SK-MEL-5 (cell line): Measurements from ENCODE around the gene SLC26A5. TPM values are rescaled to one million over a fixed set of nuclear protein-coding genes. Genes with fewer than 3 reads are reported as not detected.
"Not testable (repeated sequence)": the region's sequence is repeated elsewhere in the genome, so short reads cannot be mapped to it uniquely, and the experiment has no call there.

Experiments used
- DNase-seq: peaks from one replicate; pipeline ENCODE4 v3.0.0-alpha.2; 2016; ENCODE audit warnings: low read depth, low spot score
- in situ Hi-C: cut with HindIII; loops from 2 replicates; pipeline ENCODE4 v1.10.0; 2016; ENCODE audit warnings: low sequenced_read_pairs, high pct_unique_total_duplicates, low pct_unique_long_range_greater_than_20kb
- total RNA-seq: library from RNA; depleted of rRNA; stranded (reverse); fragments of >200 nt; shearing (Covaris generic); gene quantifications from 2 replicates; pipeline ENCODE4 v1.2.3, GENCODE V29; 2014

The SLC26A5 gene
- total RNA-seq, 1 experiment from 2014 or later, result not detected

- in situ Hi-C loops, result no loop called here
- no peak for DNase-seq
Measured at GRCh38 chr7:103420857-103421384, 25.1 kb downstream of the SLC26A5 start.

- in situ Hi-C loops, result no loop called here
- DNase-seq, result no peak
Measured at GRCh38 chr7:103418241-103418640, 27.8 kb downstream of the SLC26A5 start.

GRCh38 chr7:103413407-103413806 lies 32.6 kb downstream of the SLC26A5 start:
- in situ Hi-C loops, result no loop called here
- DNase-seq, result no peak

GRCh38 chr7:103412151-103412550 lies 33.9 kb downstream of the SLC26A5 start:
- in situ Hi-C loops, result no loop called here
- no peak for DNase-seq

GRCh38 chr7:103405789-103406613 lies 40.0 kb downstream of the SLC26A5 start:
- DNase-seq, in situ Hi-C loops: not testable (repeated sequence)

GRCh38 chr7:103399687-103400086 lies 46.3 kb downstream of the SLC26A5 start:
- in situ Hi-C loops, DNase-seq: not testable (repeated sequence)

GRCh38 chr7:103398483-103399127 lies 47.4 kb downstream of the SLC26A5 start:
- in situ Hi-C loops, result no loop called here
- no peak for DNase-seq

GRCh38 chr7:103396471-103396870 lies 49.5 kb downstream of the SLC26A5 start:
- DNase-seq, result no peak
- in situ Hi-C loops, result no loop called here

- DNase-seq, result no peak
- in situ Hi-C loops, result no loop called here
Measured at GRCh38 chr7:103395071-103395470, 50.9 kb downstream of the SLC26A5 start.

GRCh38 chr7:103394566-103394965 lies 51.4 kb downstream of the SLC26A5 start:
- no peak for DNase-seq
- in situ Hi-C loops, result no loop called here

- in situ Hi-C loops, result no loop called here
- DNase-seq, result no peak
Measured at GRCh38 chr7:103391976-103392375, 54.0 kb downstream of the SLC26A5 start.

GRCh38 chr7:103391150-103391549 lies 54.9 kb downstream of the SLC26A5 start:
- in situ Hi-C loops, result no loop called here
- no peak for DNase-seq

- no peak for DNase-seq
- in situ Hi-C loops, result no loop called here
Measured at GRCh38 chr7:103389263-103389662, 56.7 kb downstream of the SLC26A5 start.

GRCh38 chr7:103388469-103389140 lies 57.4 kb downstream of the SLC26A5 start:
- in situ Hi-C loops, result no loop called here
- DNase-seq, result no peak

GRCh38 chr7:103387242-103387641 lies 58.8 kb downstream of the SLC26A5 start:
- DNase-seq, result no peak
- in situ Hi-C loops, result no loop called here

GRCh38 chr7:103382032-103382402 lies 64.0 kb downstream of the SLC26A5 start:
- DNase-seq, result no peak
- in situ Hi-C loops, result no loop called here

GRCh38 chr7:103381280-103382031 lies 64.6 kb downstream of the SLC26A5 start:
- no peak for DNase-seq
- in situ Hi-C loops, result no loop called here
